HL-60 (cell line): ENCODE data around the gene DHX16.

Source experiments
- DNase-seq, 2 experiments: peaks; one replicate each; pipeline ENCODE4 v3.0.0-alpha.2; 2010 to 2020; ENCODE audit warnings: low read depth in 1 of 2, low spot score in 1 of 2
- H3K27ac ChIP-seq: fragments of 250-450 bp; sonication (Bioruptor Pico); replicated peaks from 2 replicates; pipeline ENCODE4 v1.5.1; 2020; ENCODE audit warnings: mild to moderate bottlenecking, moderate library complexity
- H3K27me3 ChIP-seq: fragments of 250-450 bp; sonication (Bioruptor Pico); 2 replicates; pipeline ENCODE4 v1.5.1; 2021; ENCODE audit warnings: mild to moderate bottlenecking, moderate library complexity; ENCODE audit not compliant: insufficient read depth, poor library complexity, severe bottlenecking
- H3K4me3 ChIP-seq: replicated peaks from 2 replicates; pipeline ENCODE4 v1.5.1; 2011; ENCODE audit warnings: mild to moderate bottlenecking, control low read depth, low read length; ENCODE audit not compliant: insufficient read depth
- GABPA ChIP-seq: IDR thresholded peaks from 2 replicates; pipeline ENCODE4 v1.6.1; 2012; ENCODE audit warnings: low read depth
- POLR2AphosphoS5 ChIP-seq: IDR thresholded peaks from 2 replicates; pipeline ENCODE4 v1.6.1; 2012; ENCODE audit warnings: low read depth
- SPI1 ChIP-seq: IDR thresholded peaks from 2 replicates; pipeline ENCODE4 v1.6.1; 2012; ENCODE audit warnings: low read depth, mild to moderate bottlenecking, borderline replicate concordance
- TF ChIP-seq, protein P1 (sequence below): IDR thresholded peaks from one replicate; pipeline ENCODE4 v1.5.1; 2011; ENCODE audit warnings: low read length, control low read depth, inconsistent platforms; ENCODE audit not compliant: insufficient read depth
- TF ChIP-seq, protein P2 (sequence below): IDR thresholded peaks from 2 replicates; pipeline ENCODE4 v1.6.1; 2012; ENCODE audit warnings: low read depth; ENCODE audit not compliant: insufficient replicate concordance

Gene DHX16

DNA sequence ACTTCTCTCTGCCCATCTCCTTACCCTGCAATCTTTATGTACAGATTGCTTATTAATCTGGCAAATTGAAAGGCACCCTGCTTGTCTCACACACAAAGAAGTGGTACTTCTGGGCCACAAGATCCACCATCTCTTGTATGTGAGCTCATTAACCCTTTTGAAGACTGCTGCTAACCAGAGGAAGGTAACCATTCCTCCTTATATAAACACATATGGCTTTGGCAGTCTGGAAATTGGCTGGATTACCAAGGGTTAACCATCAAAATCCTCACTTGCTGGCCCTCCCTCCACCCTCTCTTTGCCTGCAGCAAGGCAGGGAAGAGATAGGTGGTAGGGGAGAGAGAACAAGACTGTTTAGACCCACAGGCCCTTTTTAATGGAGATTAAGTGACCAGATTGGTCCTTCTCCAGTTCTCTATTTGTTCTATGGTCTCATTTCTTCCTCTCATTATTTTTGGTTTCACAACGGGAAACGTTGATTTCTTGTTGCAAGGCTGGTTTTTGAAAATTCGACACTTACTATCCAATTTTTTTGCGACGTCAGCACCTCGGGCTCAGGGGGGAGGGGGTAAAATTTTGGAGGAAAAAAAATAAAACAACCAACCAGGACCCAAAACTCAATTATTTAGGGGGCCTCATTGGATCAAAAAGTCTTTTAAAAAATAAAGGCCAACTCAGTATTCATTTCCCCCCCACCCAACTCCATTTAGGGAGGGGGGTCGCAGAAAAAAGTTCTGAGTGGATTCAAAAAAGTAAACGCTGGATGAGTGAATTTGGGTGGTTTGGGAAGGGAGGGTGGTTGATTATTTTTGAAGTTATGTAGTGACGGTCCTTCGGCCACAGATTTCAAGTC, 56.6 kb downstream of the DHX16 start:
- Histone ChIP-seq H3K27me3 (no peaks in the 10 kb centered on the region), H3K4me3 (peak overlapping the region; percentile 83), H3K27ac (peak overlapping the region; percentile 99)
- TF ChIP-seq SPI1 (no peak), POLR2AphosphoS5 (peak; percentile 90), GABPA (no peak)
- TF ChIP-seq, protein P1, sequence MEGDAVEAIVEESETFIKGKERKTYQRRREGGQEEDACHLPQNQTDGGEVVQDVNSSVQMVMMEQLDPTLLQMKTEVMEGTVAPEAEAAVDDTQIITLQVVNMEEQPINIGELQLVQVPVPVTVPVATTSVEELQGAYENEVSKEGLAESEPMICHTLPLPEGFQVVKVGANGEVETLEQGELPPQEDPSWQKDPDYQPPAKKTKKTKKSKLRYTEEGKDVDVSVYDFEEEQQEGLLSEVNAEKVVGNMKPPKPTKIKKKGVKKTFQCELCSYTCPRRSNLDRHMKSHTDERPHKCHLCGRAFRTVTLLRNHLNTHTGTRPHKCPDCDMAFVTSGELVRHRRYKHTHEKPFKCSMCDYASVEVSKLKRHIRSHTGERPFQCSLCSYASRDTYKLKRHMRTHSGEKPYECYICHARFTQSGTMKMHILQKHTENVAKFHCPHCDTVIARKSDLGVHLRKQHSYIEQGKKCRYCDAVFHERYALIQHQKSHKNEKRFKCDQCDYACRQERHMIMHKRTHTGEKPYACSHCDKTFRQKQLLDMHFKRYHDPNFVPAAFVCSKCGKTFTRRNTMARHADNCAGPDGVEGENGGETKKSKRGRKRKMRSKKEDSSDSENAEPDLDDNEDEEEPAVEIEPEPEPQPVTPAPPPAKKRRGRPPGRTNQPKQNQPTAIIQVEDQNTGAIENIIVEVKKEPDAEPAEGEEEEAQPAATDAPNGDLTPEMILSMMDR = no peak
- TF ChIP-seq, protein P2, sequence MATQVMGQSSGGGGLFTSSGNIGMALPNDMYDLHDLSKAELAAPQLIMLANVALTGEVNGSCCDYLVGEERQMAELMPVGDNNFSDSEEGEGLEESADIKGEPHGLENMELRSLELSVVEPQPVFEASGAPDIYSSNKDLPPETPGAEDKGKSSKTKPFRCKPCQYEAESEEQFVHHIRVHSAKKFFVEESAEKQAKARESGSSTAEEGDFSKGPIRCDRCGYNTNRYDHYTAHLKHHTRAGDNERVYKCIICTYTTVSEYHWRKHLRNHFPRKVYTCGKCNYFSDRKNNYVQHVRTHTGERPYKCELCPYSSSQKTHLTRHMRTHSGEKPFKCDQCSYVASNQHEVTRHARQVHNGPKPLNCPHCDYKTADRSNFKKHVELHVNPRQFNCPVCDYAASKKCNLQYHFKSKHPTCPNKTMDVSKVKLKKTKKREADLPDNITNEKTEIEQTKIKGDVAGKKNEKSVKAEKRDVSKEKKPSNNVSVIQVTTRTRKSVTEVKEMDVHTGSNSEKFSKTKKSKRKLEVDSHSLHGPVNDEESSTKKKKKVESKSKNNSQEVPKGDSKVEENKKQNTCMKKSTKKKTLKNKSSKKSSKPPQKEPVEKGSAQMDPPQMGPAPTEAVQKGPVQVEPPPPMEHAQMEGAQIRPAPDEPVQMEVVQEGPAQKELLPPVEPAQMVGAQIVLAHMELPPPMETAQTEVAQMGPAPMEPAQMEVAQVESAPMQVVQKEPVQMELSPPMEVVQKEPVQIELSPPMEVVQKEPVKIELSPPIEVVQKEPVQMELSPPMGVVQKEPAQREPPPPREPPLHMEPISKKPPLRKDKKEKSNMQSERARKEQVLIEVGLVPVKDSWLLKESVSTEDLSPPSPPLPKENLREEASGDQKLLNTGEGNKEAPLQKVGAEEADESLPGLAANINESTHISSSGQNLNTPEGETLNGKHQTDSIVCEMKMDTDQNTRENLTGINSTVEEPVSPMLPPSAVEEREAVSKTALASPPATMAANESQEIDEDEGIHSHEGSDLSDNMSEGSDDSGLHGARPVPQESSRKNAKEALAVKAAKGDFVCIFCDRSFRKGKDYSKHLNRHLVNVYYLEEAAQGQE = no peak
- peak in 1 of 2 experiments; percentile 52 for DNase-seq

DNA sequence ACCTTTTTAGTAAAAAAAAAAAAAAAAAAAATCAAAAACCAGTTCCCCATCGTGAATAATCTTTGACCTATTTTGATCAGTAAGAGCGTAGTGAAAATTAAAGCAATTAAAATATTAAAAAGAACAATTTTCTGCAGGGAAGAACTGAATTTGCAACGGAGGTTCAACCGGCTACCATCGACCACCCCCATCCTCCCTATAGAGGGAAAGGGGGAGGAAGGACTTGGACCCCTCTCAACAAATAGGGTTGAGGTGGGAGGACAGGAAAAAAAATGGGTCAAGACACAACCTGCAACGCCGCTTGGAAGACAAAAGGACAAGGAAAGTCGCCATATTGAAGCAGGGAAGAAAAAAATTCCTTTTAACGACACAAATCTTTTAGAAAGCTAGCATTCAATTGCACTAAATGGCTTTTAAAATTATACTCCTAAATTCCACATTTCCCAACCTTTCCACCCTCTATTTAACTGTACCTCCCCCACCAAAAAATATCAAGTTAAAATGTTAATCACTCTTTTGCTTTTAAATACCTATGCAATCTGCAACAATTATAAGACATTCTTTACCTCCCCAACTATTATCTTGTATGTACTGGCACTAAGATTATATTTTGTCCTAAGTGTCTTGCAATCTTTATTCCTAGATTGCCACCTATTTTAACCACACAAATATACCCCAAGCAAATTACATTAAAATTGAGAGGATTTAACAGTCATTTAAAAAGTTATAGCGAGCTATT, 57.4 kb downstream of the DHX16 start:
- H3K27me3 ChIP-seq = no peaks in the 10 kb centered on the region
- TF ChIP-seq SPI1 (no peak), GABPA (no peak), POLR2AphosphoS5 (peak; percentile 50)
- TF ChIP-seq, protein P2 = peak; percentile 3
- TF ChIP-seq, protein P1 = no peak
- peak overlapping the region; percentile 83 for H3K4me3 ChIP-seq
- H3K27ac ChIP-seq = peak overlapping the region; percentile 99
- DNase-seq = peak in 1 of 2 experiments; percentile 69

DNA sequence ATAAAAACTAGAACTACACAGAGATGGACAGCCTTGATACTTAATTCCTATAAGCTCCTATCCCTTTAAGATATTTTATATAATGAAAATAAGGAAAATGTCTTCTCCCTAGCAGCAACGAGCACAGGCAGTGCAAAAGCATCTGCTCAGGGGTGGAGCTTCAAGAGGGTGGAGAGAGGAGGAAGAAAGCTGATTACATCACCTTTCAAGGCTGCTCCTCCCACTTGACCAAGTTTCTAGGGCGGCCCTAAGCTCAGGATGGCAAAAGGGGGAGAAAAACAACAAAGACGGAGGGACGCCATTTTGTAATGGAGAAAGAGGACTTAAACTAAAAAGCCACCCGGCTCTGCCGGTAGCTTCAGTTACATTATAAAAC, 58.0 kb downstream of the DHX16 start:
- H3K27me3 ChIP-seq = no peaks in the 10 kb centered on the region
- H3K4me3 ChIP-seq = peak overlapping the region; percentile 22
- DNase-seq = peak; percentile 96
- peak overlapping the region; percentile 99 for H3K27ac ChIP-seq
- TF ChIP-seq SPI1 (no peak), GABPA (no peak), POLR2AphosphoS5 (no peak; the same call in 1 of the 2 replicates)
- TF ChIP-seq, protein P2 = no peak
- TF ChIP-seq, protein P1 = no peak
